ENCODE measurements around the gene MISP.

Gene MISP

DNA sequence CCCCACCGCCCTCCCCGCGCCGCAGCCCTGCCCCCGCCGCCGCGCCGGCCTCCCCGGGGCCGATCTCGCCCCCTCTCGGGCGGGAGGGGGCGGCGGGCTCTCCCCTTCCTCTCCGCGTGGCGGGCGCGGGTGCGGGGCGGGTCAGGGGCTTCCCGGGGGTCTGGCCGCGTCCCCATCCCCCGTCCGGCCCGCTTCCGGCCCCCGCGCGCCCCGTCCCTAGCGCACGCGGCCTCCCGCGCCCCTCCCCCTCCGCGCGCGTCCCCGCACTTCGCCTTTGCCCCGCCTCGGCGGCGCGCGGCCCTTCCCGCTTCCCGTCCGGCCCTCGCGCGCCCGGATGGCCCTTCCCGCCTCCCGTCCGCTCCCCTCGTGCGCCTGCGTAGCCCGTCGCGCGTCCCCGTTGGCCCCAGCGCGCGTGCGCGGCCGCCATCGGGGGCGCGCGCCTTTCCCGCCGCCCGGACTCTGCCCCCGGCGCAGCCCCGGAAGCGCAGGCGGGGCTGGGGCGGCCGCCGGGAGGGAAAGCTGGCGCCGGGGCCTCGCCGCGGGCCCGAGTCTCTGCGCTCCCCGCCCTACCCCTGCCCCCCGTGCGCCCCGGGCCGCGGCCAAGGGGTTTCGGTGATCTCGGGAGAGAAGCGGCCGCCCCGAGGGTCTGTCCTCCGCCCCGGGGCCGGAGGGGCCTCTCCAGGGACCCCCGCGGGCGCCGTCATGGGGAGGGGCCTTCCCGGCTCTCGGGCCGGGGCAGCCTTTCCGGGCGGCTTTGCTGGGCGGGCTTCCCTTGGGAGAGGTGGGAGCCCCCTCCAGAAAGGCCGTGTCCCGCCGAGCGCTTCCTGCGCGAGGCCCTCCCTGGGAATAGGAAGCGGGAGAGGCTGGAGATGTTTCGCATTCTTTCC, 46.9 kb downstream of the MISP start:
- TF ChIP-seq, protein P1, sequence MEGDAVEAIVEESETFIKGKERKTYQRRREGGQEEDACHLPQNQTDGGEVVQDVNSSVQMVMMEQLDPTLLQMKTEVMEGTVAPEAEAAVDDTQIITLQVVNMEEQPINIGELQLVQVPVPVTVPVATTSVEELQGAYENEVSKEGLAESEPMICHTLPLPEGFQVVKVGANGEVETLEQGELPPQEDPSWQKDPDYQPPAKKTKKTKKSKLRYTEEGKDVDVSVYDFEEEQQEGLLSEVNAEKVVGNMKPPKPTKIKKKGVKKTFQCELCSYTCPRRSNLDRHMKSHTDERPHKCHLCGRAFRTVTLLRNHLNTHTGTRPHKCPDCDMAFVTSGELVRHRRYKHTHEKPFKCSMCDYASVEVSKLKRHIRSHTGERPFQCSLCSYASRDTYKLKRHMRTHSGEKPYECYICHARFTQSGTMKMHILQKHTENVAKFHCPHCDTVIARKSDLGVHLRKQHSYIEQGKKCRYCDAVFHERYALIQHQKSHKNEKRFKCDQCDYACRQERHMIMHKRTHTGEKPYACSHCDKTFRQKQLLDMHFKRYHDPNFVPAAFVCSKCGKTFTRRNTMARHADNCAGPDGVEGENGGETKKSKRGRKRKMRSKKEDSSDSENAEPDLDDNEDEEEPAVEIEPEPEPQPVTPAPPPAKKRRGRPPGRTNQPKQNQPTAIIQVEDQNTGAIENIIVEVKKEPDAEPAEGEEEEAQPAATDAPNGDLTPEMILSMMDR (IDR thresholded peaks at IDR 0.05; ENCODE audit: low read depth, low read length) = no peak
- DNase-seq (ENCODE audit: low read depth in 2 of 2) = peak; percentile 90 to 97
- peak overlapping the region; percentile 85 to 94 for H3K4me3 ChIP-seq (replicated peaks in 1 of 2; ENCODE audit: low read depth in 2 of 2, low read length in 2 of 2)

GRCh38 chr19:798415-799075, 47.6 kb downstream of the MISP start:
- TF ChIP-seq, protein P1 (IDR thresholded peaks at IDR 0.05; ENCODE audit: low read depth, low read length) = no peak
- H3K4me3 ChIP-seq (replicated peaks in 1 of 2; ENCODE audit: low read depth in 2 of 2, low read length in 2 of 2) = peak overlapping the region; percentile 85 to 94
- peak in 1 of 2 donors; percentile 49 for DNase-seq (ENCODE audit: low read depth in 2 of 2)

GRCh38 chr19:799076-799881, 48.4 kb downstream of the MISP start:
- peak; percentile 59 to 75 for DNase-seq (ENCODE audit: low read depth in 2 of 2)
- TF ChIP-seq, protein P1 (IDR thresholded peaks at IDR 0.05; ENCODE audit: low read depth, low read length) = peak; percentile 31
- peak overlapping the region; percentile 85 to 94 for H3K4me3 ChIP-seq (replicated peaks in 1 of 2; ENCODE audit: low read depth in 2 of 2, low read length in 2 of 2)

- peak overlapping the region; percentile 34 to 44 for H3K4me3 ChIP-seq (replicated peaks in 1 of 2; ENCODE audit: low read depth in 2 of 2, low read length in 2 of 2)
- TF ChIP-seq, protein P1 (IDR thresholded peaks at IDR 0.05; ENCODE audit: low read depth, low read length) = no peak
- peak; percentile 47 to 65 for DNase-seq (ENCODE audit: low read depth in 2 of 2)
These were observed 49.6 kb downstream of the MISP start for GRCh38 chr19:800360-801029.

DNA sequence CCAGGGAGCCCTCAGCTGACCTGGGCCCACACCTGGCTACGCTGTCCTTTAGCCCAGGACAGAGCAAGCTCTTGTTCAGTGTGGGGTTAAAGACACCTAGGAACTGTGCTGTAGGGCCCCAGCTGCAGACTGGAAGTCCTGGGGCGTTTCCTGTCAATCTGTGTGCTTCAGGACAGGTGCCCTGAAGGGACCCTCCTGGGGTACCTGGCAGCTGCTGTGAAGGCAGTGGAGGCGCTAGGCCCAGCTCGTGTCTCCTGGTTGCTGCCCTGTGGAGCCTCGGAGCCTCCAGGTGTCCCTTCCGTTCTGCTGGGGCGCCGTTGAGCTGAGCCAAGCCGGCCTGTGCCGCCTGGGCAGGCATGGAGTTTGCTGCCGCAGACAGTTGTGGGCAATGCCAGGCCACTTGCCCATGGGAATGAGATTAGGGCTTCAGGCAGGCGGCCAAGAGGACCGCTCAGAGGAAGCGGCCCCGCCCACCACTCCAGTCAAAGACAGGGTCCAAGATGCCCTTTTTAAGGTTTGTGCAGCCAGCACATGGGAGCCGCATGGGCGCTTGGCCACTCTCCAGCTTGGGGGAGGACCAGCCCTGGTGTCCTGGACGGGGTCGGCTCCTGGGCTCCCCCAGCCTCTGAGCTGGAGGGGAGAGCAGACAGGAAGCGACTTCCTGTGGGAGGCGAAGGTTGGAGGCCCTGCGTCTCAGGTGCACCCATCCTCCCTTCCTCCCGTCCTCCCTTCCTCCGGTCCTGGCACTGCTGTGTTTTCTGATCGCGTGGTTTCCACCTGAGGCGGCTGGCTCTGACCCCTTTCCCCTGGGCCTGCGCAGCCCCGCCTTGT, 50.3 kb downstream of the MISP start:
- peak; percentile 58 to 85 for DNase-seq (ENCODE audit: low read depth in 2 of 2)
- peak overlapping the region; percentile 34 to 44 for H3K4me3 ChIP-seq (replicated peaks in 1 of 2; ENCODE audit: low read depth in 2 of 2, low read length in 2 of 2)

More for the DNA sequence above, 50.3 kb downstream of the MISP start:
- TF ChIP-seq, protein P1 (IDR thresholded peaks at IDR 0.05; ENCODE audit: low read depth, low read length) = no peak

Measured in cardiac fibroblast (primary cell).